ENCODE data around the gene PLEKHM3. TPM values are rescaled to one million over a fixed set of nuclear protein-coding genes. Genes with fewer than 3 reads are reported as not detected.
"Not testable (repeated sequence)": the region's sequence is repeated elsewhere in the genome, so short reads cannot be mapped to it uniquely, and the experiment has no call there.

Gene PLEKHM3
- polyA plus RNA-seq, 3 donors: 2.3 to 6.7 (median 5.8) TPM

GRCh38 chr2:208040199-208041171, 15.2 kb upstream of the PLEKHM3 start:
- 22 to 46% (median 43%) methylated on average over 8 of the region's 8 CpGs for WGBS, 3 donors
- H3K27ac ChIP-seq (ENCODE audit: low read depth, low read length): no peak overlapping the region

- no peak overlapping the region for H3K27ac ChIP-seq (ENCODE audit: low read depth, low read length)
- WGBS, 3 donors: 72 to 79% (median 78%) methylated on average over 12 of the region's 12 CpGs
Measured at GRCh38 chr2:208039376-208040110, 14.2 kb upstream of the PLEKHM3 start.

DNA sequence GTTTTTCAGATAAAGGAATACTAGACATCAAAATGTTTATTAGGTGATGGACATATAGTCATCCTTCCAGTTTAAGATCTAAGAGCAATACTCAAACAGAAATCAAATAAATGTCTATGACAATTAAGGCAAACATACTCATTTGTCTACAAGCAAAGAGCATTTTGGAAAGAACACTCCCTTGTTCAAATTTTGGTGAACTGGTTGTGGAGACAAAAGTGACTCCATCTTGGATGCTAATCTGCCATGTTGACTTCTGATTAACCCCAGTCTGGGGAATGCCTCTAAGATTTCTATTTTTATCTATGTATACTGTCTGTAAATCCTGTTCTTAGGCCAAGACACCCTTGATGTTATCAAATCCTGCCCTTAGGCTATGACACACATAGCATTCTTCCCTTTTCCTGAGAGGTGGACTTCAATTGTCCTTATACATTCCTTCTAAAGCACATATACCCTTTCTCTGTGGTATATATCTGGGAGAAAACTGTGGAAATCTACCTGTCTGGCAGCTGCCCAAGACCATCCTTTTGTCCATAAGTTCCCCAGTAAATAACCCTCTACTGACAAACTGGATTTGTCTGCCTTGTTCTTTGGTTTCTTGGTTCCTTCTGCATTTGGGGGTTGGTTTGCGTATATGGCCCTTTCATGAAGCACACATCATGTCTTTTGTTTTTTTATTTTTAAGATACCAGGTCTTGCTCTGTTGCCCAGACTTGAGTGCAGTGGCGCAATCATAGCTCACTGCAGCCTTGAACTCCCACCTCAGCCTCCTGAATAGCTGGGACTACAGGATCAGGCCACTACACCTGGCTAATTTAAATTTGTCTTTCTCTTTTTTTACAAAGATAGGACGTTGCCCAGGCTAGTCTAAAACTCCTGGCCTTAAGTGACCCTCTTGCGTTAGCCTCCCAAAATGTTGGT, 12.5 kb upstream of the PLEKHM3 start:
- H3K27ac ChIP-seq (ENCODE audit: low read depth, low read length): no peak overlapping the region
- 71 to 78% (median 76%) methylated on average over 4 of the region's 4 CpGs for WGBS, 3 donors

GRCh38 chr2:208036357-208036756, 11.0 kb upstream of the PLEKHM3 start:
- H3K27ac ChIP-seq (ENCODE audit: low read depth, low read length): no peak overlapping the region
- 37 to 52% (median 47%) methylated on average over 4 of the region's 4 CpGs for WGBS, 3 donors

GRCh38 chr2:208034503-208035140, 9.3 kb upstream of the PLEKHM3 start:
- H3K27ac ChIP-seq (ENCODE audit: low read depth, low read length): no peak overlapping the region
- 74 to 87% (median 85%) methylated on average over 4 of the region's 4 CpGs for WGBS, 3 donors

- 54 to 64% (median 58%) methylated on average over 4 of the region's 4 CpGs for WGBS, 3 donors
- H3K27ac ChIP-seq (ENCODE audit: low read depth, low read length): no peak overlapping the region
Measured at GRCh38 chr2:208033701-208034502, 8.6 kb upstream of the PLEKHM3 start.

DNA sequence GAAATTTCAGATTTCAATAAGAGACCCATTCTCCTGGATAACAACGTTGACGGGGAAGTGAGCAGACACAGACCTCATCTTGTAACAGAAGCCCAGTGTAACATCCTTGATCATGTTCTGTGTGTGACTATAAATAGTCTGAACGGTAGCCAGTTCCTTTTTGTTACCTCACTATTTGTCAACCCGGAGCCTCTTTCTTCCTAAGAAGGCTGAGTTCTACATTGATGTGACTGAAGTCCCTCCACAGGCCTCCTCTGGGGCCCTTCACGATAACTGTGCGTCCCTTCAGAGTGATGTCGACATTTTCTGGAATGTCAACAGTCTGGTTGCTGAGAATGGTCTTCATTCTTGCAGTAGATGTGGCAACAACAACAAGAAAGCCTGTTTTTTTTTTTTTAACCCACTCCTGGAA, 6.3 kb upstream of the PLEKHM3 start:
- WGBS, 3 donors: 32 to 45% (median 35%) methylated on average over 7 of the region's 7 CpGs
- H3K27ac ChIP-seq (ENCODE audit: low read depth, low read length): no peak overlapping the region

DNA sequence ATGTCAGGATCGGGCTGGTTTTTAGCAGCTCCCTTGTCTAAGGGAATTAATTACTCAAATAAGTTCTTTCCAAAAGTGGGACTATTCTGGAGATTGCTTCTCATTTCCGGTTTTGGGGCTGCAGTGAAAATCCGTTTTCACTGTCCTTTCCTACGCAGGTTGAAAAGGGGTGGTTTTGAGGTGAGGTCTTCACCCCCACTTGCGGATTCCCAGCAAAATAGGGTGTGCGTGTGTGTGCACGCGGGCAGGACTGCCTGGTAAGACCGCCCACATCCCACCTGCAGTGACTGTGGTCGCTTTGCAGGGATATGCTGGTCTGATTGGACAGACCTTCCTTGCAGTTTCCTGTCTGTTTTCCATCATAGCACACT, 472 bp upstream of the PLEKHM3 start:
- no peak overlapping the region for H3K27ac ChIP-seq (ENCODE audit: low read depth, low read length)
- 30 to 54% (median 38%) methylated on average over 10 of the region's 10 CpGs for WGBS, 3 donors

- WGBS, 3 donors: 82 to 99% (median 89%) methylated on average over 3 of the region's 3 CpGs
- H3K27ac ChIP-seq (ENCODE audit: low read depth, low read length): no peak overlapping the region
Measured at GRCh38 chr2:208024091-208024490, 1.2 kb downstream of the PLEKHM3 start.

DNA sequence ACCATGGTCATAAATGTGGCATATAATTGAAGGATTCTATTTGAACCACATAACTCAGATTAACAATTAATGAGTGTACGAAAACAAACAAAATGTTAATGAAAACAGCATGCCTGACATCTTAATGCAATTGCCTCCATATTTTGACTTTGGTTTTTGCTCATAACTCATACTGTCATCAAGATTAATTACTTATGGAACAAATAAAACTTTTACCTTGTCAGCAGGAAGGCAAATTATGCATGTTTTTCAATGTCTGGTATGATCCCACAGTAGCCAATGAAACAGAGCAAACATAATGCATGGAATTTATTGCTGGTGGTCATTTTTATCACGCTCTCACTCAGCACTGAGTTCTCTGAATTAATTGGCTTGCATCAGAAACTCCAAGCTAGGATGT, 5.1 kb downstream of the PLEKHM3 start:
- H3K27ac ChIP-seq (ENCODE audit: low read depth, low read length): no peak overlapping the region
- 79 to 97% (median 96%) methylated on average over 2 of the region's 2 CpGs for WGBS, 3 donors

- H3K27ac ChIP-seq (ENCODE audit: low read depth, low read length): not testable (repeated sequence)
- WGBS, 3 donors: 83 to 93% (median 90%) methylated on average over 5 of the region's 5 CpGs
Measured at GRCh38 chr2:208018124-208018712, 7.1 kb downstream of the PLEKHM3 start.

GRCh38 chr2:208017721-208018120, 7.6 kb downstream of the PLEKHM3 start:
- 56 to 85% (median 65%) methylated on average over 5 of the region's 5 CpGs for WGBS, 3 donors
- no peak overlapping the region for H3K27ac ChIP-seq (ENCODE audit: low read depth, low read length)

GRCh38 chr2:208015475-208015874, 9.9 kb downstream of the PLEKHM3 start:
- H3K27ac ChIP-seq (ENCODE audit: low read depth, low read length): no peak overlapping the region
- WGBS, 3 donors: 25 to 60% (median 42%) methylated on average over 2 of the region's 2 CpGs

GRCh38 chr2:208013285-208014178, 11.8 kb downstream of the PLEKHM3 start:
- no peak overlapping the region for H3K27ac ChIP-seq (ENCODE audit: low read depth, low read length)
- 87 to 88% (median 88%) methylated on average over 9 of the region's 9 CpGs for WGBS, 3 donors

DNA sequence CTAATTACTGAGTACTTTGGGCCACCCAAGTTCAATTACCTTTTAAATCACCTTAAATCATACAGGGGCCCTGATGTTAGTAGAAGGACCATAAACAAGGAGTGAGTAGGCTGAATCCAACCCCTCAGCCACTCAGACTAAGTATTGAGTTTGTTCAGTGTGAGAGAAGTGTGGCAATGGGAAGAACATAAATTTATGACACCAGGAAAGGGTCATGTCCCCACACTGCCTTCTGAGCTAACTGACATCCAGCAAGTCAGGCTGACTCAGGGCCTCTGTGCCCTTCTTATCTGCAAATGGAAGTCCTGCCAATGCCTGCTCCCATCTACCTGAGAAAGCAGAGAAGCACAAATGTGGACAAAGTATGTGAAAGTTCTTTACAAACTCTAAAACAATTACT, 12.9 kb downstream of the PLEKHM3 start:
- H3K27ac ChIP-seq (ENCODE audit: low read depth, low read length): no peak overlapping the region

- no peak overlapping the region for H3K27ac ChIP-seq (ENCODE audit: low read depth, low read length)
Measured at GRCh38 chr2:208010506-208010905, 14.8 kb downstream of the PLEKHM3 start.
